Vagina (tissue), 2 donors: ENCODE measurements around the gene GPR17. TPM values are rescaled to one million over a fixed set of nuclear protein-coding genes. Genes with fewer than 3 reads are reported as not detected.

Experiments
- DNase-seq, 2 donors: peaks; one replicate each; pipeline ENCODE4 v3.0.0-alpha.2; 2017; ENCODE audit errors: extremely low spot score in 2 of 2
- H3K27ac ChIP-seq: fragments of 200-600 bp; sonication (generic); one replicate; pipeline ENCODE4 v1.5.1; 2019
- H3K27me3 ChIP-seq: fragments of 200-600 bp; sonication (generic); one replicate; pipeline ENCODE4 v1.5.1; 2019
- H3K36me3 ChIP-seq, 2 donors: fragments of 200-600 bp; sonication (generic); one replicate each; pipeline ENCODE4 v1.5.1; 2017 to 2019
- H3K4me1 ChIP-seq: fragments of 200-600 bp; sonication (generic); one replicate; pipeline ENCODE4 v1.5.1; 2019
- H3K4me3 ChIP-seq, 2 donors: fragments of 200-600 bp; sonication (generic); 1 replicate in 1 of 2; 2 replicates in 1 of 2; pipeline ENCODE4 v1.5.1; 2016 to 2019
- H3K9me3 ChIP-seq: fragments of 200-600 bp; sonication (generic); one replicate; pipeline ENCODE4 v1.5.1; 2019
- CTCF ChIP-seq, 3 experiments: fragments of 450-650 bp in 2 of 3; fragments of 200-600 bp in 1 of 3; sonication (generic) in 1 of 3; IDR thresholded peaks; one replicate each; pipeline ENCODE4 v1.5.1; 2017 to 2019; ENCODE audit warnings: antibody characterized with exemption in 3 of 3, mild to moderate bottlenecking in 2 of 3, moderate library complexity in 2 of 3
- POLR2A ChIP-seq, 2 donors: fragments of 450-650 bp; IDR thresholded peaks; one replicate each; pipeline ENCODE4 v1.6.1; 2017; ENCODE audit warnings: antibody characterized with exemption in 2 of 2, mild to moderate bottlenecking in 2 of 2, moderate library complexity in 2 of 2
- POLR2AphosphoS5 ChIP-seq, 2 donors: sonication (generic); formaldehyde crosslinking; IDR thresholded peaks; one replicate each; pipeline ENCODE4 v1.9.0; 2017; ENCODE audit warnings: antibody characterized with exemption in 2 of 2, mild to moderate bottlenecking in 2 of 2, low read depth in 1 of 2; ENCODE audit not compliant: insufficient read depth in 1 of 2
- intact Hi-C: fragments of 100-400 bp; cut with DNase I; formaldehyde crosslinking; loops from one replicate; pipeline ENCODE4 v1.15.1; 2023
- total RNA-seq: library from RNA; depleted of rRNA; stranded (reverse); fragments of >200 nt; gene quantifications from one replicate; pipeline ENCODE4 v1.2.3, GENCODE V29; 2016

The GPR17 gene
- total RNA-seq, 1 donor from 2014 or later, result not detected

GRCh38 chr2:127651381-127651809 lies 5.4 kb downstream of the GPR17 start:
- Histone ChIP-seq H3K4me3 (no peak overlapping the region), H3K36me3 (peaks cover 0 to 4% of the 10 kb centered on the region in 2 donors), H3K27ac (peak overlapping the region; percentile 13), H3K4me1 (peaks cover 33% of the 10 kb centered on the region), H3K9me3 (no peaks in the 10 kb centered on the region), H3K27me3 (no peaks in the 10 kb centered on the region)
- no peak for DNase-seq
- intact Hi-C loops, result loop anchor here (5.0 kb wide), 1 partner anchor 144 kb away; no protein-coding TSS in a partner anchor
- TF ChIP-seq POLR2A (IDR thresholded peaks at IDR 0.05), result no peak
- no peak for TF ChIP-seq POLR2AphosphoS5 (IDR thresholded peaks at IDR 0.05; ENCODE audit: insufficient read depth in 1 of 2, low read depth in 1 of 2)
- TF ChIP-seq CTCF (IDR thresholded peaks at IDR 0.05), result no peak

GRCh38 chr2:127651971-127652550 lies 6.1 kb downstream of the GPR17 start:
- H3K27ac ChIP-seq, result peak overlapping the region; percentile 13
- peaks cover 28% of the 10 kb centered on the region for H3K4me1 ChIP-seq
- H3K36me3 ChIP-seq, result peaks cover 0 to 4% of the 10 kb centered on the region in 2 donors
- no peaks in the 10 kb centered on the region for H3K9me3 ChIP-seq
- intact Hi-C loops, result loop anchor here (5.0 kb wide), 1 partner anchor 145 kb away; no protein-coding TSS in a partner anchor
- H3K4me3 ChIP-seq, result no peak overlapping the region
- DNase-seq, result no peak
- no peak for TF ChIP-seq POLR2A (IDR thresholded peaks at IDR 0.05)
- TF ChIP-seq CTCF (IDR thresholded peaks at IDR 0.05), result no peak
- TF ChIP-seq POLR2AphosphoS5 (IDR thresholded peaks at IDR 0.05; ENCODE audit: insufficient read depth in 1 of 2, low read depth in 1 of 2), result no peak
- no peaks in the 10 kb centered on the region for H3K27me3 ChIP-seq

GRCh38 chr2:127652786-127653357 lies 6.9 kb downstream of the GPR17 start:
- Histone ChIP-seq H3K9me3 (no peaks in the 10 kb centered on the region), H3K27ac (no peak overlapping the region), H3K4me3 (no peak overlapping the region), H3K36me3 (peaks cover 0 to 4% of the 10 kb centered on the region in 2 donors), H3K4me1 (peaks cover 29% of the 10 kb centered on the region), H3K27me3 (no peaks in the 10 kb centered on the region)
- TF ChIP-seq CTCF (IDR thresholded peaks at IDR 0.05) (no peak), POLR2AphosphoS5 (IDR thresholded peaks at IDR 0.05; ENCODE audit: insufficient read depth in 1 of 2, low read depth in 1 of 2) (no peak), POLR2A (IDR thresholded peaks at IDR 0.05) (no peak)
- DNase-seq, result no peak
- intact Hi-C loops, result loop anchor here (5.0 kb wide), 1 partner anchor 146 kb away; no protein-coding TSS in a partner anchor

- TF ChIP-seq POLR2A (IDR thresholded peaks at IDR 0.05) (no peak), POLR2AphosphoS5 (IDR thresholded peaks at IDR 0.05; ENCODE audit: insufficient read depth in 1 of 2, low read depth in 1 of 2) (no peak), CTCF (IDR thresholded peaks at IDR 0.05) (no peak)
- Histone ChIP-seq H3K36me3 (peaks cover 0 to 4% of the 10 kb centered on the region in 2 donors), H3K4me3 (no peak overlapping the region), H3K27me3 (no peaks in the 10 kb centered on the region), H3K9me3 (no peaks in the 10 kb centered on the region), H3K27ac (no peak overlapping the region), H3K4me1 (peaks cover 35% of the 10 kb centered on the region)
- DNase-seq, result no peak
- intact Hi-C loops, result loop anchor here (5.0 kb wide), 1 partner anchor 146 kb away; no protein-coding TSS in a partner anchor
Measured at GRCh38 chr2:127653421-127654083, 7.6 kb downstream of the GPR17 start.
